ENCODE results near the gene GHR.

- TF ChIP-seq CTCF (IDR thresholded peaks at IDR 0.05) (no peak), ZFX (IDR thresholded peaks at IDR 0.05; ENCODE audit: borderline replicate concordance) (no peak)
Measured at GRCh38 chr5:42566652-42567295, 143.5 kb downstream of the GHR start.
